ENCODE results near the gene FCMR. TPM values are rescaled to one million over a fixed set of nuclear protein-coding genes. Genes with fewer than 3 reads are reported as not detected.
"Not testable (repeated sequence)": the region's sequence is repeated elsewhere in the genome, so short reads cannot be mapped to it uniquely, and the experiment has no call there.

FCMR gene
- total and polyA plus RNA-seq, 2 donors: 0.95 to 6.1 TPM

GRCh38 chr1:206923961-206924557, 2.3 kb upstream of the FCMR start:
- 97% methylated on average over 4 of the region's 4 CpGs for WGBS
- H3K36me3 ChIP-seq (ENCODE audit: insufficient read depth); H3K27ac ChIP-seq (ENCODE audit: low read depth); H3K4me3 ChIP-seq (ENCODE audit: low read depth, low read length); H3K4me1 ChIP-seq (ENCODE audit: insufficient read depth); DNase-seq (ENCODE audit: extremely low spot score): not testable (repeated sequence)

GRCh38 chr1:206923009-206923960, 1.5 kb upstream of the FCMR start:
- WGBS: 71% methylated on average over 12 of the region's 12 CpGs
- no peak overlapping the region for H3K4me3 ChIP-seq (ENCODE audit: low read depth, low read length)
- H3K4me1 ChIP-seq (ENCODE audit: insufficient read depth): no peaks in the 10 kb centered on the region
- no peak overlapping the region for H3K27ac ChIP-seq (ENCODE audit: low read depth)
- no peak for DNase-seq (ENCODE audit: extremely low spot score)
- H3K36me3 ChIP-seq (ENCODE audit: insufficient read depth): no peaks in the 10 kb centered on the region

GRCh38 chr1:206922524-206922923, 783 bp upstream of the FCMR start:
- no peak overlapping the region for H3K27ac ChIP-seq (ENCODE audit: low read depth)
- WGBS: 69% methylated on average over 1 of the region's 1 CpG

GRCh38 chr1:206918076-206918475, 3.7 kb downstream of the FCMR start:
- Histone ChIP-seq H3K4me3 (ENCODE audit: low read depth, low read length) (no peak overlapping the region), H3K36me3 (ENCODE audit: insufficient read depth) (no peaks in the 10 kb centered on the region), H3K27ac (ENCODE audit: low read depth) (no peak overlapping the region), H3K4me1 (ENCODE audit: insufficient read depth) (no peaks in the 10 kb centered on the region)
- DNase-seq (ENCODE audit: extremely low spot score): no peak
- 71% methylated on average over 3 of the region's 3 CpGs for WGBS

More at GRCh38 chr1:206922524-206922923, 783 bp upstream of the FCMR start:
- no peaks in the 10 kb centered on the region for H3K36me3 ChIP-seq (ENCODE audit: insufficient read depth)
- DNase-seq (ENCODE audit: extremely low spot score): no peak
- no peak overlapping the region for H3K4me3 ChIP-seq (ENCODE audit: low read depth, low read length)
- no peaks in the 10 kb centered on the region for H3K4me1 ChIP-seq (ENCODE audit: insufficient read depth)

GRCh38 chr1:206916000-206916709, 5.6 kb downstream of the FCMR start:
- 68% methylated on average over 8 of the region's 8 CpGs for WGBS
- DNase-seq (ENCODE audit: extremely low spot score): no peak
- H3K4me3 ChIP-seq (ENCODE audit: low read depth, low read length): no peak overlapping the region
- no peaks in the 10 kb centered on the region for H3K4me1 ChIP-seq (ENCODE audit: insufficient read depth)
- no peak overlapping the region for H3K27ac ChIP-seq (ENCODE audit: low read depth)
- H3K36me3 ChIP-seq (ENCODE audit: insufficient read depth): no peaks in the 10 kb centered on the region

- 80% methylated on average over 15 of the region's 15 CpGs for WGBS
- DNase-seq (ENCODE audit: extremely low spot score): no peak
Observed at GRCh38 chr1:206915030-206915735, 6.6 kb downstream of the FCMR start.

DNA sequence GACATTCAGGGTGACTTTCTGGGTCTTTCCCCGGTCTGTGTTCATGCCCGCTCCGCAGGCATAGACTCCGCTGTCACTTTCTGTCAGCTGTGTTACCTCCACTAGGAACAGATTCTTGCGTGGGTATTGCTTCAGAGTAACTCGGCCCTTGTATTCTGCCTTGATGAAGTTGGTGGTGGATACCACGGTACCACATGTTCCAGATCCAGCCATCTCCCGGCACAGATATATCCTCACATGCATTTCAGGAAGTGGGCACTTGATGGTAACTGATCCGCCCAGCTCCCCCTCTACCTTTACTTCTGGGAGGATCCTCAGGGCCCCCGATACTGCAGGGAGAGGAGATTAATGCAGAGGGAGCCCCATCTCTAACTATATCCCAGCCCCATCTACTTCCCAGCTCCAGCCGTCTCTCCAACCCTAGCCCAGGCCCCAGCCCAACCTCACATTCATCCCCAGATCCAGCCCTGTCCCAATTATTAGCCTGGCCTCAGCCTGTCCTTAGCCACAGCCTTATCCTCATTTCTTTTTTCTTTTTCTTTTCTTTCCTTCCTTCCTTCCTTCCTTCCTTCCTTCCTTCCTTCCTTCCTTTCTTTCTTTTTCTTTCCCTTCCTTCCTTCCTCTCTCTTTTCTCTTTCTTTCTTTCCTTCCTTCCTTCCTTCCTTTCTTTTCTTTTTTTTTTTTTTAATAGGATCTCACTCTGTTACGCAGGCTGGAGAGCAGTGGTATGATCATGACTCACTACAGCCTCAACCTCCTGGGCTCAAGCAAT, 7.8 kb downstream of the FCMR start:
- 85% methylated on average over 12 of the region's 12 CpGs for WGBS
- no peaks in the 10 kb centered on the region for H3K4me1 ChIP-seq (ENCODE audit: insufficient read depth)
- no peak overlapping the region for H3K27ac ChIP-seq (ENCODE audit: low read depth)
- DNase-seq (ENCODE audit: extremely low spot score): no peak
- H3K36me3 ChIP-seq (ENCODE audit: insufficient read depth): no peaks in the 10 kb centered on the region
- no peak overlapping the region for H3K4me3 ChIP-seq (ENCODE audit: low read depth, low read length)

More at GRCh38 chr1:206915030-206915735, 6.6 kb downstream of the FCMR start:
- Histone ChIP-seq H3K36me3 (ENCODE audit: insufficient read depth) (no peaks in the 10 kb centered on the region), H3K4me3 (ENCODE audit: low read depth, low read length) (no peak overlapping the region), H3K4me1 (ENCODE audit: insufficient read depth) (no peaks in the 10 kb centered on the region), H3K27ac (ENCODE audit: low read depth) (no peak overlapping the region)

- no peaks in the 10 kb centered on the region for H3K36me3 ChIP-seq (ENCODE audit: insufficient read depth)
- no peak overlapping the region for H3K4me3 ChIP-seq (ENCODE audit: low read depth, low read length)
- DNase-seq (ENCODE audit: extremely low spot score): peak; percentile 62
- H3K27ac ChIP-seq (ENCODE audit: low read depth): no peak overlapping the region
- WGBS: 22% methylated on average over 7 of the region's 7 CpGs
- H3K4me1 ChIP-seq (ENCODE audit: insufficient read depth): no peaks in the 10 kb centered on the region
Observed at GRCh38 chr1:206912445-206913095, 9.2 kb downstream of the FCMR start.

DNA sequence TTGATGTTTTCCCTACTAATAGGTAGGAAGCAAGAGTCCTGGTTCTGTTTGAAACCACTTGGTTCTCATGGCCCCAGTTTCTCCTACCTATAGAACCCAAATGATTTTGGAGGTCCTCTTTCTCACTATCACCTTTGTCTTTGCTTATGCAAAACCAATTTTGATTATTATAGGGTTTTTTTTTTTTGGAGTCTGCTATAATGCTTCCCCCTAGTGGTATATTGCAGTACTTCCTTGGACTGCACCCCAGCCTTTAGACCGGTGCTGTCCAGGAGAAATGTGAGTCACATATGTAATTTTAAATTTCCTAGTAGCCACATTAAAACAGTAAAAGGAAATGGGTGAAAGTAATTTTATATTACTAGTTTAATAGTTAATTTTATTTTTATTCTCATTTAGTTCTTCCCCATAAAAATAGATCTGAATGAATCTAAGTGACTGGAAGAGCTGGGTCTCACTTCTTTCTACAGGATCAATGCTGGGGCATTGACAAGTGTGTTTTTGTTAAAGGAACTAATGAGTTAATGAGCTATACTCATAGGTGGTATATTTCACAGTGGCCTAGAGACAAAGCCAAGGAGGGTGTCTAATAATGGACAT, 10.6 kb downstream of the FCMR start:
- H3K4me3 ChIP-seq (ENCODE audit: low read depth, low read length): no peak overlapping the region
- WGBS: 0% methylated on average over 1 of the region's 1 CpG
- H3K4me1 ChIP-seq (ENCODE audit: insufficient read depth): no peaks in the 10 kb centered on the region
- H3K27ac ChIP-seq (ENCODE audit: low read depth): no peak overlapping the region
- no peak for DNase-seq (ENCODE audit: extremely low spot score)
- H3K36me3 ChIP-seq (ENCODE audit: insufficient read depth): no peaks in the 10 kb centered on the region

- WGBS: 26% methylated on average over 14 of the region's 14 CpGs
- no peak for DNase-seq (ENCODE audit: extremely low spot score)
Observed at GRCh38 chr1:206909883-206910318, 11.8 kb downstream of the FCMR start.

GRCh38 chr1:206909161-206909882, 12.4 kb downstream of the FCMR start:
- peak; percentile 64 for DNase-seq (ENCODE audit: extremely low spot score)
- WGBS: 2% methylated on average over 69 of the region's 69 CpGs
- H3K4me3 ChIP-seq (ENCODE audit: low read depth, low read length): peak overlapping the region; percentile 31

More at GRCh38 chr1:206909883-206910318, 11.8 kb downstream of the FCMR start:
- H3K4me3 ChIP-seq (ENCODE audit: low read depth, low read length): peak overlapping the region; percentile 31
- no peaks in the 10 kb centered on the region for H3K4me1 ChIP-seq (ENCODE audit: insufficient read depth)
- no peaks in the 10 kb centered on the region for H3K36me3 ChIP-seq (ENCODE audit: insufficient read depth)
- H3K27ac ChIP-seq (ENCODE audit: low read depth): no peak overlapping the region

More at GRCh38 chr1:206909161-206909882, 12.4 kb downstream of the FCMR start:
- H3K36me3 ChIP-seq (ENCODE audit: insufficient read depth): no peaks in the 10 kb centered on the region
- H3K4me1 ChIP-seq (ENCODE audit: insufficient read depth): no peaks in the 10 kb centered on the region
- no peak overlapping the region for H3K27ac ChIP-seq (ENCODE audit: low read depth)
